ENCODE measurements around the gene GSTA4.

GSTA4 gene

DNA sequence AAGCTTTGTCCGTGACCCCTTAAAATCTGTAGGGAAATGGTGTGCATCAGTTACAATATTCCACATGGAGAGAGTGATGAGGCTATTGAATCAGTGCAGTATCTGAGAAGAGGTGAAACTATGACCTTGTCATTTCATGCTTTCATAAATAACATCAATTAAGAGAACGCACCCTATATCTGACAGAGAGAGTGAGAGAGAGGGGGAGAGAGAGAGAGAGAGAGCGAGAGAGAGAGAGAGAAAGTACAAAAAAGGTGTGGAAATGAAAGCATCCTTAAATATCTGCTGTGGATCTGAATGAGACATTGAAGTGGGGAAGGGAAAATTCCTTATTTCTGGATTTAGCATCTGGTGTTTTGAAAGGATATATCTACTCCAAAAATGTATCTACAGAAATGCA is 12.4 kb downstream of the GSTA4 start:
- Histone ChIP-seq H2AFZ (ENCODE audit: low read depth, low read length, severe bottlenecking) (no peak overlapping the region), H3K9me3 (ENCODE audit: insufficient read depth, low read length) (no peaks in the 10 kb centered on the region), H3K4me3 (ENCODE audit: insufficient read depth, low read length, poor library complexity, severe bottlenecking) (no peak overlapping the region), H3K9ac (ENCODE audit: low read length) (no peak overlapping the region), H4K20me1 (ENCODE audit: low read depth, low read length) (no peaks in the 10 kb centered on the region), H3K27ac (ENCODE audit: low read depth, low read length) (no peak overlapping the region), H3K79me2 (ENCODE audit: insufficient read depth, low read length) (no peaks in the 10 kb centered on the region), H3K4me2 (ENCODE audit: low read depth, low read length, poor library complexity, severe bottlenecking) (no peak overlapping the region), H3F3A (ENCODE audit: insufficient read depth) (no peaks in the 10 kb centered on the region), H3K36me3 (ENCODE audit: low read length) (no peaks in the 10 kb centered on the region), H3K9me2 (replicated peaks; ENCODE audit: insufficient read depth, low read length) (no peaks in the 10 kb centered on the region), H3K27me3 (ENCODE audit: low read length) (no peaks in the 10 kb centered on the region)
- TF ChIP-seq EZH2phosphoT487 (conservative IDR thresholded peaks at IDR 0.05; ENCODE audit: low read length) (no peak), CTCF (IDR thresholded peaks at IDR 0.05; ENCODE audit: insufficient read depth, low read length, poor library complexity, severe bottlenecking) (no peak)

GRCh38 chr6:52981222-52981900 is 13.7 kb downstream of the GSTA4 start:
- Histone ChIP-seq H3F3A (ENCODE audit: insufficient read depth) (no peaks in the 10 kb centered on the region), H3K4me3 (ENCODE audit: insufficient read depth, low read length, poor library complexity, severe bottlenecking) (no peak overlapping the region), H4K20me1 (ENCODE audit: low read depth, low read length) (no peaks in the 10 kb centered on the region), H3K9ac (ENCODE audit: low read length) (no peak overlapping the region), H3K79me2 (ENCODE audit: insufficient read depth, low read length) (no peaks in the 10 kb centered on the region), H2AFZ (ENCODE audit: low read depth, low read length, severe bottlenecking) (no peak overlapping the region), H3K9me3 (ENCODE audit: insufficient read depth, low read length) (no peaks in the 10 kb centered on the region), H3K27ac (ENCODE audit: low read depth, low read length) (no peak overlapping the region), H3K4me2 (ENCODE audit: low read depth, low read length, poor library complexity, severe bottlenecking) (no peak overlapping the region), H3K9me2 (replicated peaks; ENCODE audit: insufficient read depth, low read length) (no peaks in the 10 kb centered on the region), H3K36me3 (ENCODE audit: low read length) (no peaks in the 10 kb centered on the region), H3K27me3 (ENCODE audit: low read length) (no peaks in the 10 kb centered on the region)
- TF ChIP-seq CTCF (IDR thresholded peaks at IDR 0.05; ENCODE audit: insufficient read depth, low read length, poor library complexity, severe bottlenecking) (no peak), EZH2phosphoT487 (conservative IDR thresholded peaks at IDR 0.05; ENCODE audit: low read length) (no peak)

GRCh38 chr6:52976591-52977035 is 18.5 kb downstream of the GSTA4 start:
- H3K9me2 ChIP-seq (replicated peaks; ENCODE audit: insufficient read depth, low read length), result no peaks in the 10 kb centered on the region
- H3F3A ChIP-seq (ENCODE audit: insufficient read depth), result no peaks in the 10 kb centered on the region
- H2AFZ ChIP-seq (ENCODE audit: low read depth, low read length, severe bottlenecking), result no peak overlapping the region
- no peak overlapping the region for H3K27ac ChIP-seq (ENCODE audit: low read depth, low read length)
- H3K27me3 ChIP-seq (ENCODE audit: low read length), result no peaks in the 10 kb centered on the region
- no peak overlapping the region for H3K9ac ChIP-seq (ENCODE audit: low read length)
- TF ChIP-seq CTCF (IDR thresholded peaks at IDR 0.05; ENCODE audit: insufficient read depth, low read length, poor library complexity, severe bottlenecking), result no peak
- no peak for TF ChIP-seq EZH2phosphoT487 (conservative IDR thresholded peaks at IDR 0.05; ENCODE audit: low read length)
- H3K9me3 ChIP-seq (ENCODE audit: insufficient read depth, low read length), result no peaks in the 10 kb centered on the region
- H3K4me2 ChIP-seq (ENCODE audit: low read depth, low read length, poor library complexity, severe bottlenecking), result no peak overlapping the region
- no peaks in the 10 kb centered on the region for H3K79me2 ChIP-seq (ENCODE audit: insufficient read depth, low read length)
- H3K4me3 ChIP-seq (ENCODE audit: insufficient read depth, low read length, poor library complexity, severe bottlenecking), result no peak overlapping the region
- no peaks in the 10 kb centered on the region for H4K20me1 ChIP-seq (ENCODE audit: low read depth, low read length)
- no peaks in the 10 kb centered on the region for H3K36me3 ChIP-seq (ENCODE audit: low read length)
